Activated T-helper 1 cell treated with Interleukin-2 at 50 U/mL for 16 hours (primary cell): Measurements from ENCODE around the gene CSRNP3.

Source experiments
- DNase-seq: peaks from one replicate; pipeline ENCODE4 v3.0.0-alpha.2; 2020; ENCODE audit warnings: low read depth

Gene CSRNP3, protein sequence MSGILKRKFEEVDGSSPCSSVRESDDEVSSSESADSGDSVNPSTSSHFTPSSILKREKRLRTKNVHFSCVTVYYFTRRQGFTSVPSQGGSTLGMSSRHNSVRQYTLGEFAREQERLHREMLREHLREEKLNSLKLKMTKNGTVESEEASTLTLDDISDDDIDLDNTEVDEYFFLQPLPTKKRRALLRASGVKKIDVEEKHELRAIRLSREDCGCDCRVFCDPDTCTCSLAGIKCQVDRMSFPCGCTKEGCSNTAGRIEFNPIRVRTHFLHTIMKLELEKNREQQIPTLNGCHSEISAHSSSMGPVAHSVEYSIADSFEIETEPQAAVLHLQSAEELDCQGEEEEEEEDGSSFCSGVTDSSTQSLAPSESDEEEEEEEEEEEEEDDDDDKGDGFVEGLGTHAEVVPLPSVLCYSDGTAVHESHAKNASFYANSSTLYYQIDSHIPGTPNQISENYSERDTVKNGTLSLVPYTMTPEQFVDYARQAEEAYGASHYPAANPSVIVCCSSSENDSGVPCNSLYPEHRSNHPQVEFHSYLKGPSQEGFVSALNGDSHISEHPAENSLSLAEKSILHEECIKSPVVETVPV

DNA sequence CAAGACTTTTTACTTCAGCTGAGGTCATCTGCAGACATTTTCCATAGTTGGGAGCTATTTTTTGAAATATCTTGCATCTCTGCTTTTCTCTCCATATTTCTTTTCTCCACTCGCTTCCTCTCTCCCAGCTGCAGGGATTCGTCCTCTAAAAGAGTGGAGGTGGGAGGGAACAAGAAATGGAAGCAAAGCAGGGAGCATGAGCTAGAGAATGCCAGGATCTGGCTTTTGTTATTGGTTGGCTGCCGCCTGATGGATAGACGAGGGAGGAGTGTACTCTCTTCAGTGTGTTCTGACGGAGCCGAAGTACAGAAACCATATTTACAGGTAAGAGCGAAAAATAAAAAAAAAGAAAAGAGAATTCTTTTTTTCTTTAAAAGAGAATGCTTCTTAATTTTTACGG is at the start of gene CSRNP3:
CSRNP3 (plus strand) TSS at position 282 of the 400 bp plus-strand sequence. CDS start 125,368 bp downstream, outside the sequence.
- no peak for DNase-seq

DNA sequence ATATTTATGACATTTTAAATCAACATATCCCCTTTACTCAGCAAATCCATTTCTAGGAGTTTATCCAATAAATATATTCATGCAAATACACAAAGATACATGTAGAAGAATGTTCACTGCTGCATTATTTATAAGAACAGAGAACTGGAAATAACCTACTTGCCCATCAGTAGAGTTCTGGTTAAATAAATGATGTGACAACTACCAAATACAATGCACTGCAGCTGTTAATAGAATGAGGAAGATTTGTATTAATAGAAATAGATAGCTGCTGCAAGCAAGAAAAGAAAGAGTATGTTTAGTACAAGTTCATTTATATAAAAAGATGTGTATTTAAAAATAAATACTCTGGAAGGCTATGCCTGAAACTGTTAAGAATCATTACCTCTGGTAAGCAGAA is 49.3 kb upstream of the CSRNP3 start:
- no peak for DNase-seq

DNA sequence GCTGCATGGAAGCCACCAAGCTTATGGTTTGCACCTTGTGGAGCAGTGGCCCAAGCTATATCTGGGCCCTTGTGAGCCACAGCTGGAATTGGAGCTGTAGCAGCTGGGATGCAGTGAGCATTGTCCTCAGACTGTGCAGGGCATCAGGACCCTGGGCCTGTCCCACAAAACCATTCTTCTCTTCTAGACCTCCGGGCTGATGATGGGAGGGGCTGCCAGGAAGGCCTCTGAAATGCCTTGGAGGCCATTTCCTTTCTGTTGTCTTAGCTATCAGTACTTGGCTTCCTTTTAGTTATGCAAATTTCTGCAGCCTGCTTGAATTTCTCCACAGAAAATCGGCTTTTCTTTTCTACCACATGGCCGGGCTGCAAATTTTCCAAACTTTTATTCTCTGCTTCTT is 46.4 kb upstream of the CSRNP3 start:
- DNase-seq, result no peak

DNA sequence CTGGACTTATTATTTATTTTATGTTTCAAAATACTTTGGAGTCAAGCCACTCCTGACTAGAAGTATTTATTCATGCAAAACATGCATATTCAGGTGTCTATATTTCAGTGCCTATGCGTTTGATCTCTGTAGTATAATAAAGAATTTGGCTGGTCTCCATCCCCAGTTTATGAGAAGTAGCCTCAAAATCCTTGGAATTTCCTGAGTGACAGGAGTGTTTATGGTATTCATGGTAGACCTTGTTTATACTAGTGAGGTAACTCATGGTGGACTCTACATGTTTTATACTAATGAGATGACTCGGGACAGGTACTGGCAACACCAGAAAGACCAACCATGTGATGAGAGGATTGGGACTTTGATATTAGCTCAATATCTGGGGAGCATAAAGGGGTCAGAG is 43.9 kb upstream of the CSRNP3 start:
- no peak for DNase-seq

DNA sequence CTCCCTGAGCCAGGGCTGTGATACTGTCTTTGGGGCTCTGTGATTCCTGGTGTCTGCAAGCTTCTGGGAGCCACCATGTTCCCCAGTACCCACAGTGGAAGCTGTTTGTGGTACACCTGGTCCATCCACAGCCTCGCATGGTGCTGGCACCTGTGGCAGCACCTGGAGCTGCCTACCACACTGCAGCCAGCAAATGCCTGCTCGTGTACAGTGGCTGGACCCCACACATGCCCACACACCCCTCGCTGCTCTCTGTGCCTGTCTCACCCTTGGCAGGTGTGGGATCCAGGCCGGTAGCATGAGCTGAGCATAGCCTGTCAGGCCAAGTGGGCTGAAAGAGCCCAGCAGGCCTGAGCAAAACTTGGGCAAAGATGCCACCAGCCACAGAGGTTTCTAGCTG is 41.8 kb upstream of the CSRNP3 start:
- no peak for DNase-seq

DNA sequence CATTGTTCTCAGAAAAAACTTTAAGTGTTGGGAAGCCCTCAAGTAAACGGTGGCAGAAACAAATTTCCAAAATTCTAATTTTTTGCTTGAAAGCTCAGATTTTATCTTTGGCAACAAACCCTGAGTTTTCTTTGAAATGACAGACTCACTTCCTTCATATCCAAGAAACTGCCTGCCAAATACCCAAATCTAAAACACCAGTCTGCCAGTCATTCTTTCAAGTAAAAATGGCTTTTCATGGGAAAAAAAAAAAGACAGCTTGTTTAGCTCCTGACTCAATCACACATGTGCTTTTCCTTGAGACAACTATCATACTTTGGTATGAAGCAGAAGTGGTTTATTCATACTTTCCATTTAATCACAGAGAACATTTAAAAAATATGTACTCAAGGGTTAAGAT is 40.6 kb upstream of the CSRNP3 start:
- no peak for DNase-seq

DNA sequence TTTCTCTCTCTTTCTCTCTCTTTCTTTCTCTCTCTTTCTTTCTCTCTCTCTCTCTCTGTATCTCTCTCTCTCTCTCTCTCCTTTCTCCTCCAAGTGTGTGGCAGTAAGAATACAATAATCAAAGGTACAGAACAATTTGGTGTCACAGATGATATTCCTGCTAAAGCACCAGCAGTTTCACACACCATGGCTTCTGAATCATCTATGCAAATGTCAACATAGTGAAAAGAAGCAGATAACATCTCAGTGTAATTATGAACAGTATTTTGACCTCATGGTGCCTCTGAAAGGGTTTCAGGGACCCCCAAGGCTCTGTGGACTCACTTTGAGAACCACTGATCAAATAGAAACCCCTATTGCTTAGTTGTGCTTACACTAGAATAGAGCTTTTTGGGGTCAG is 38.5 kb upstream of the CSRNP3 start:
- DNase-seq, result no peak

DNA sequence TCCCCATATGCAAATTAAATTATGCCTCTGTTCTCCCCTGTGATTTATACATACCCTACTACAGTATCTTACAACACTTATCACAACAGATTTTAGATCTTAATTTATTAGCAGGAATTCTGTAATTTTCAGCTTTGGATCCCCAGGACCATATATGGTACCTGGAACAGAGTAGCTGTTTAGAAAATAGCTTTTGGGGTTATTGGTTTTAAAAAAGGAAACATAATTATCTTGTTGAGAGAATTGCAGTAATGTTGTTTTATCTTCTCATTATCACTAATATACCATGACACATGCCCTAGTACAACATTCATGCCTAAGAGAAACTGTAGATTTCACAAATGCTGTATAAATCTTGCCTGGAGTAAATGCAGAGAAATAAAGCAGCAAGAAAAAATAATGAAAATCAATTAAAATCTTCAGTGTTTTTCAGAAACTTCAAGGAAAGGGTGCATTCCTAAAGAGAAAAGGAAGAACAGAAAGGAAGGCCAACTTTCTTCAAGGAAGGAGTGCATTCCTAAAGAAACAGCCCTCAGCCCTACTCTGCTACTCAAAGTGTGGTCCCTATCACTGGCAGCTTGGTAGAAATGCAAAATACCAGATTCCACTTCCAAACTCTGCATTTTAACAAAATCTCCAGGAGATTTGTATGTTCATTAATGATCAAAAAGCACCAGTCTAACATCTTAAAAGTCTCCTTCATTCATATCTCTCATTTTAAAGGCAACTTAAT is 37.1 kb upstream of the CSRNP3 start:
- DNase-seq, result no peak

DNA sequence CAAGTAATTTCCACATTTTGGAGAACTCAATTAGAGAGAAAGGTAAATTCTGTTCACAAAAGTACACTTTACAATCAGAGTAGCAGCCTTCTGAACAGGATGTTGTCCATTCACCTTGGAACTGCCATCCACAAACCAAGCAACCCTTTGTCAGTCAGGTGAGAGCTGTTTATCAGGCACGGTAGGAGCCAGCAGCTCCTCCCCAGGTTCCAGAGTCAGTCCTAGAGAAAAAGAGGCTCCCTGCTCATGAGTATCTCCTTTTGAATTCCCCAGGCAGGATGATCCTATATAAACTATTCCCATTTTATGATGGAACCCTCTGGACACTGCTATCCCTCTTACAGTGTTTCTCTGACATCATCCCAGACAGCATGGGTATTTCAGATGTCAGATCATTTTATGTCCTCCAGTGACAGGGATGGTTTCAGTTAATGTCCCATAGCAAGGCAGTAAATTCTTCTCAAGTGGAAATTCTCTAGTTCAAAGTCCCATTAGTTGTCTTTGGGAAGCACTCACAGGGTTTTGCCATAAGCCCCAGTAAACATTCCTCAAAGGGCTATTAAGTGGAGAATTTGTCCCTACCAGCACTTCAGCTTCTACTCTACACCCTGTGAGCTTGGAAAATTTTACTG is 34.5 kb upstream of the CSRNP3 start:
- no peak for DNase-seq

DNA sequence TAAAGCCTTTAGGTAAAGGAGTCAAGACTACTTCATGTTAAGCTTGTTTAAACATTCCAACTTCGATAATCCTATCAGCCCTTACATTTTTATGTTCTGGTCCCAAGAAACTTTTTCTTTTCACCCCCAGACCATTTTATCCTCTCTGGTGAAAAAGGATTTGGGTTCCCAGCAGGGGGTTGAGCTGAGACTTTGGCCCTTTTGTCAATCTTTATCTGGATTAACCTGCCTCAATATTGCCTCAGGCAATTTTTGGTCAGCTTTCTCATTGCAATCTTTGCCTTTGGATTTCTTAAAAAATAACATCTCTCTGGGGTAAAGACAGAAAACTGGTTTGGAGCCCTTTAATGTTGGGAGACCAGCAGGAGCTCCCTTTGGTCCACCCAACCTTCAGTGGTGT is 33.9 kb upstream of the CSRNP3 start:
- no peak for DNase-seq

DNA sequence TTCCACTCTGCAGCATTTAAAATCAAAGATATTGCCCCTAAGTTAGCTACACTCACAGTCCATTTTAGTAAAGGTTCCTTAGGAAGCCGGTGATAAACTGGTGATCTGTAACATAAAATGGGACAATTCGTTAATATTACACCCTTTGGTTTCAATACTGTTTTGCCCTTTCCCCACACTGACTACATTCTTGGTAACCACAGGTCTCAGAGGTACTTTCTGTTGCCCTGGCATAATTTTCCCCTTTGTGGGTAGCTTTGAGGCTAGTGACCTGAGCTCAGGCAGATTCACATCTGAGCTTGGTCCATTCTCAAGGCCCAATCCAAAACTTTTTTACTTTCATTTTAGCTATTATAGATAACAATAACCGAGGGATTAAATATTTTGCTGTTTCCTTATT is 32.9 kb upstream of the CSRNP3 start:
- DNase-seq, result no peak

DNA sequence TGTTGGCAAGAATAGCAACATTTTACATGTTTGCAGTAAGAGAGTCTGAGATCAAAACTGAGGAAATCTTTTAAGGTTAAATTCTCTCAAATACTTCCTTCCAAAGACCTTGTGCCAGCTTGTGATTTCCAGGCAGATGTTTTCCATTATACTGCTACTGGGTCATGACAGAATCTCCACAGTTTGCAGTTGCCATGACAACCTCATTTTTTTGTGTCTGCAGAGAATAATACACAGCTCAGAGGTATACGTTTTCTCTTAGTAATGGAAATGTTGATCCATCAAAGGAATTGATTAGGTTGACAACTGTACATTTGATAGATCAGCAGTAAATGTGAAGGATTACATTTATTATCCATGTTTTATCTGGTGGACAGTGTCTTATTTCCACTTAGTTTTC is 29.1 kb upstream of the CSRNP3 start:
- no peak for DNase-seq

DNA sequence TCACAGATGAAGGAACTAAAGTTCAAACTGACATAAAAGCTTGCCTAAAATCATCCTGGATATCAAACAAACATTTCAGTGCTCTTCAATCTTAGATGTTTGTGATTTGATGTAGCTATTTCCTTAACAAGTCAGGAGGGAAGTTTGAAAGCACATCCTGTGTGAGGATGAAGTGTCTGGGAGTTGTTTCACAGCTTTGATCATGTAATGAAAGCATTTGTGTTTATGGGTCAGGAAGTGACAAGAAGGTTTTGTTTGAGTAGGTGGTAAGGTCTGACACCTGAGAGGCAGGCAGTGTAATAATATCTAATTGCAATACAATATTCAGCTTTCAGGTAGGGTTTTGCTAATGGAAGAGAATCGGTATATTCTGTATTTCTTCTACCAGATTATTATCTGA is 26.0 kb upstream of the CSRNP3 start:
- no peak for DNase-seq

DNA sequence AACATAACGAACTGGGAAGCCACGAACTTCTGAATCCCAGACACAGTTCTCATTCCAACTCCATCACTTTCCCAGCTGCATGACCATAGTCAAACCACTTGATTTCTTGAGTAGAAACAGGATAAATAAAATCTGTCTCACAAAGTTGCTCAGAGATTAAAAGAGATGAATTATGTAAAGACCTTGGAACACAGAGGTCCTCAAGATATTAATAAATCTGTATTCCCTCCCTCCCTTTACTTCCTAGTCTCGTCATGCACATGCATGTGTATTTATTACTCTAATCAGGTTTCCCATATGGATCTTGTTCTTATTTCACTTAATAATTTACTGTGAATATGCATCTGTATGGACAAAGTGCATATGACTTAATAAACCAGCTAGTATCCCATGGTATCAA is 21.1 kb upstream of the CSRNP3 start:
- no peak for DNase-seq

DNA sequence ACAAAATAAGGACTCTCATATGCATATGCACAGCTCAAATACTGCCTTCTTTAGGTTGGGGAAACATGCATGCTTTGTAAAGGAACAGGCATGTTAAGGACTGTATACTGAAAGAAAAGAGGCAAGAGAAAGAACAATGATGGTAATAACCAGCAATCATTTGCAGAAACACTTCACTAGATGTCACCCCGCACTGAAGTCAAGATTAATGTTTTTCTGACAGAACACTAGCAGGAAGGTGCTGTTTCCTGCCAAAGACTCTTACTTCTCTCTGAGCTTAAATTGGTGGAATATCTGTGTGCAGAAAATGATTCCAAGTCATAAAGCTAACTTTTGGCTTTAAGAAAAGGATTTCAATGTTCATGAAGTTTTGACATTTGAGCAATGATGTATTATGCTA is 19.3 kb upstream of the CSRNP3 start:
- DNase-seq, result no peak

DNA sequence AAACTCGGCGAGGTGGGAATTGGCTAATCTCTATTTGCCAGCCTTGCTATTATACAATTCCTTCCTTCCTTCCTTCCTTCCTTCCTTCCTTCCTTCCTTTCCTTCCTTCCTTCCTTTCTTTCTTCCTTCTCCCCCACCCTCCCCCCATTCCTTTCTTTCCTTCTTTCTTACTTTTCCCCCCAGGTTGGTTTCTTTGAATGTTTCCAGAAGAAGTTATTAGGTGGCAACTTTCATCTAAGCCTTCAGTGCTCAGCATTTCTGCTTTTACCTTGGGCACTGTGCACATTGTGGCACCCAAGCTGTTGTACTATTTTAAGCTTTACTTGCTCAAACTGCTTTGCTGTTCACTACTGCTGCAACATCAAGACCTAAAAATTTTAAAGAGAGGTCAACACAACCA is 17.2 kb upstream of the CSRNP3 start:
- no peak for DNase-seq

DNA sequence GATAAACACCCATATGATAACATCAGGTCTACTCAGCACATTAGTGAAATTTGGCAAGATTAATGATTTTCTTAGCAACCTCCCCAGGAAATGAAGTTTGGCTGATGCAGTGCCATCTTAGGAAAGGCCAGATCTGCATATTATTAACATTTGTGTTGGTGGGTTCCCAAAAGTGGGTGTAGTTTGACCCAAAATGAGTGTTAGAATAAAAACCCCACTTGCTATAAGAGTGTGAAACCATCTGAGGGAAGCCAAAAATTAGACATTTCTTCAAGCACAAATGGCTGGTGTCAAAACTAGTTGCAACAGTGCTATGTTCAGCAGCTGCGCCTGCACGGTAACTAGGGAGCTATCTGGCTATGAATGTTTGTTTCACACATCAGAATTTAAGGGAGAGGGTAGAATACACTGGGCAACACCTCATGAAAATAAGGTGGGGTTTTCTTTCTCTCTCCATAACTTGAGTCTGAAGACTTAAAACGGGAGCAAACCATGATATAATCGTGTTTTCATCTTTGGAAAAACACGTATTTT is 15.9 kb upstream of the CSRNP3 start:
- no peak for DNase-seq

DNA sequence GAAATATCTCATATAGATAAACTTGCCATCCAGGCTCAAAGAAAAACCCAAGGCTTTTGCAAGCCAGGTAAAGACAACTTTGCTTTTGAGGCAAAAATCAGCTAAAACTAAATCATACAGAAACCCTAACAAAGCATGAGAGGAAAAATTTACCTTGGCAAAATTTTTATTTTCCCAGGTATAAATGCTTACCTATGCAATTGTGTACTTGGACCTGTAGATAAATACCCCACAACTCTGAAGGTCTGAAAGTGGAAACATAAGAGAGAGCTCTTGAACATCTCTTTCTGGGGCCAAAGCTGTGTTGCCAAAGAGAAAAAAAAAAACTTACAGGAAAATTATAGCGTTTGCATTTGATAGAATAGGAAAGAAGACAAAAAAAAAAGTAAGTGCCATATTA is 14.6 kb upstream of the CSRNP3 start:
- no peak for DNase-seq

DNA sequence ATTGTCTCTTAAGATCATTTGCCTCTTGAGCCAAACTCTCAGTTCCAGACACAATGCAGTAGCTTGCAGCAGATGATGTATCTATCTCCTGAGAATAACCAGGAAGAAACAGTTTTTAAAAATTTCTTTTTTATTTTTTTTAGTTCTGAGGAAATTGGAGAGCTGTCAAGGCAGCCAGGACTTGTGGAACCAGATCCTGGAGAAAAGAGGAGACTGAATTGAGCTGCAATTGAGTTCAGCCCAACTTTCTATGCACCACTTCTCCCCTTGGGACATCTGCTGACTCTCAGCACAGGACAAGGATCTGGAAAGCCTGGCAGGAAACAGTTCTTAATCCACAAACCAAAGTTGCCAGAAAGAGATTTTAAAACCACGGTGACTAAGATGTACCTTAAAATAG is 13.5 kb upstream of the CSRNP3 start:
- DNase-seq, result no peak

DNA sequence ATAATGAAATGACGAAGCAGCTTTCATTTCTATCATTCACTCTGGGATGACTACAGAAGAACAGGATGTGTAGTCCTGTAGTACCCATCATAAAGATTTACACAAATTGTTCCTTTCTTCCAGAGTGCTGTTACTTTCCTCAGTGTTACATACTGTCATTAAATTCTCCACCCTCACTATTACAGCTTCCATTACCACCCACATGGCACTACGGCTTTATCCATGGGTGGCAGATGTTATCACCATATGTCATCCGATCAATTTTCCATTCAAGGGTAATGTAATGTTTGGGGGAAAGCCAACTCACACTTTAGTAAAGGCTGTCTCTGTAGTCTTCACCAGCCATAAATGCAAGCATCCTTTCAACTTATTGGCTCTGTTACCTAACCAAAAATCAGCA is 7.1 kb upstream of the CSRNP3 start:
- DNase-seq, result no peak

DNA sequence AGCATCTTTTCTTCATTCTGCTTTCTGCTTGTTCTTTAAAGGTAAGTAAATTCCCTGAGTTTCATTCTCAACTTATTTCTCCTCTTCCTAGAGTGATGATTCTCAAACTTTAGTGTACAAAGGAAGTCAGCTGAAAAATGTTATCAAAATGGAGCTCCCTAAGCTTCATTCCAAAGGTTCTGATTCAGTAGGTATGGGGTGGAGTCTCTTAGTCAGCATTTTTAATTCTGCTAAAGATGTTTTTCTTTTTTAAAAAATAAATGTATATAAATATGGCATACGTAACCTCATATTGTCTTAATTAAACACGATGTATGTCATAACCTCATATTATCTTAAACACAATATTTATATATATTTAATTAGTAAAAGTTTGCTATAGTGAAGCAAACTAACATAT is 3.1 kb upstream of the CSRNP3 start:
- no peak for DNase-seq

DNA sequence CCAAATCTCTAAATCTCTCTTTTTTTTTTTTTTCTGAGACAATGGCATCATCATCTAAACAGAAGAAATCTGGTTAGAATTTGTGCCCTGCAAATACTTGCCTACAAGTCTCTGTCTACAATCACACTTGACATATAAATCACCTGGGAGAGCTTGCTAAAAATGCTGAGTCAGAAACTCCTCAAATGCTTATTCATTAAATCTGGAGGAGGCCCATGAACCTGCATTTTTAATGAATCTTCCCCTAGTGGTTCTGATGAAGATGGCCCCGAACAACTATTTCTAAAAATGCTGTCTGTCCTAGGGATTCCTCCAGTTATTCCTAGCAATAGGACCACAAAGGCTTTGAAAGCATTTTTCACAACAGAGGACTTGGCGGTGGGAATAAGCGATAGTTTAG is 1.6 kb upstream of the CSRNP3 start:
- no peak for DNase-seq

DNA sequence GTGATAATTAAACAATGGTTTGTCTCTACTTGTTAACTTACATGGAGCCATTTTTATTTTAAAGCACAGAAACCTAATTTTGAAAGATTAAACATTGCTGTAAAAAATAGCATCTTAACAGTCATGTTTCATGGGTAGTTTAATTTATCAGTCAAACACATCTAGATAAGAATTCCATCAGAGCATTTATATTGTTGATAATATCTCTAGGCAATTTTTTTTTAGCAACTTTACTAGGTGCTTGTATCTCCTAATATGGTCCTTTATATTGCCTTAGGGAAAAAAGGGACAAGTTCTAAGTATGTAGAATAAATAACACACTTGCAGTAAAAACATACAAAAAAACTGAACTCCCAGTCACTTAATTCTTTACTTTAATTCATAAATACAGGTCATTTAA is 863 bp downstream of the CSRNP3 start:
- DNase-seq, result no peak
